SK-N-MC (cell line): ENCODE results near the gene RANBP3.

Experiments used
- EZH2 ChIP-seq: fragments of 200-600 bp; sonication (generic); IDR thresholded peaks from one replicate; pipeline ENCODE4 v1.6.1; 2017; ENCODE audit warnings: antibody characterized with exemption
- FOXP2 ChIP-seq: optimal IDR thresholded peaks from 2 replicates; pipeline ENCODE3; 2011; ENCODE audit warnings: mild to moderate bottlenecking, moderate library complexity; ENCODE audit not compliant: insufficient read depth; ENCODE audit errors: extremely low read length, control extremely low read depth
- POLR2AphosphoS5 ChIP-seq: IDR thresholded peaks from 2 replicates; pipeline ENCODE4 v1.6.1; 2012; ENCODE audit warnings: mild to moderate bottlenecking, low read depth, low read length, borderline replicate concordance

DNA sequence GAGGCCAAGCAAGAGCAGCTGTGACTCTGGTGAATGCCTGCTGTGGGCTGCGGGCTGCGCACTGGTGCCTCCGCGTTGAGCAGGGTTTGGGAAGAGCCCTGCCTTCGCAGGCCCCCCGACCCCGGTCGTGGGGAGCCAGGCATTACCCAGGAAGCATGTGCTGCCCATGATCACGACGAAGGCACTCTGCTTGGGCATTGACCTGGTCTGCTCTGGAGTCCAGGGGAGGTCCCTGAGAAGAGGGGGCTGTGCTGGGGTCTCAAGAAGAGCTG, 19.2 kb downstream of the RANBP3 start:
- TF ChIP-seq POLR2AphosphoS5 (no peak), EZH2 (no peak), FOXP2 (no peak)
